SK-N-SH treated with all-trans-retinoic acid at 6 μM for 48 hours (cell line): ENCODE results near the gene ZNF789.

Experiments used
- ATAC-seq: fragments of 200-7000 bp; cut with Tn5 transposase; 3 replicates; pipeline ENCODE4 v1.9.1; 2020; ENCODE audit warnings: mild to moderate bottlenecking, moderate library complexity
- ARNTL ChIP-seq: fragments of 450-650 bp; formaldehyde crosslinking; IDR thresholded peaks from 2 replicates; pipeline ENCODE4 v1.5.0; 2020; ENCODE audit warnings: low read depth, mild to moderate bottlenecking, moderate library complexity, borderline replicate concordance
- BACH2 ChIP-seq: fragments of 250-450 bp; sonication (Bioruptor Pico); IDR thresholded peaks from 2 replicates; pipeline ENCODE4 v1.9.0; 2021; ENCODE audit warnings: mild to moderate bottlenecking, borderline replicate concordance
- CSDC2 ChIP-seq: fragments of 250-450 bp; sonication (Bioruptor Pico); IDR thresholded peaks from 2 replicates; pipeline ENCODE4 v1.5.0; 2020; ENCODE audit warnings: mild to moderate bottlenecking, moderate library complexity
- ESRRG ChIP-seq: fragments of 250-450 bp; sonication (Bioruptor Pico); IDR thresholded peaks from 2 replicates; pipeline ENCODE4 v1.6.1; 2021; ENCODE audit warnings: mild to moderate bottlenecking
- GLIS3 ChIP-seq: fragments of 250-450 bp; sonication (Bioruptor Pico); IDR thresholded peaks from 2 replicates; pipeline ENCODE4 v1.5.0; 2020; ENCODE audit warnings: mild to moderate bottlenecking, moderate library complexity
- ISL1 ChIP-seq: fragments of 250-450 bp; sonication (Bioruptor Pico); IDR thresholded peaks from 2 replicates; pipeline ENCODE4 v2.1.2; 2022; ENCODE audit warnings: mild to moderate bottlenecking, moderate library complexity
- PPARA ChIP-seq: fragments of 250-450 bp; sonication (Bioruptor Pico); IDR thresholded peaks from 2 replicates; pipeline ENCODE4 v1.5.0; 2020; ENCODE audit warnings: mild to moderate bottlenecking, borderline replicate concordance
- RARB ChIP-seq: fragments of 250-450 bp; sonication (Bioruptor Pico); IDR thresholded peaks from 2 replicates; pipeline ENCODE4 v1.8.0; 2021; ENCODE audit warnings: mild to moderate bottlenecking, moderate library complexity
- SNAI2 ChIP-seq: fragments of 250-450 bp; sonication (Bioruptor Pico); IDR thresholded peaks from 2 replicates; pipeline ENCODE4 v1.5.0; 2020; ENCODE audit warnings: mild to moderate bottlenecking, moderate library complexity
- TCF4 ChIP-seq: fragments of 250-450 bp; sonication (Bioruptor Pico); IDR thresholded peaks from 2 replicates; pipeline ENCODE4 v1.8.0; 2021; ENCODE audit warnings: mild to moderate bottlenecking, moderate library complexity, borderline replicate concordance
- TOX ChIP-seq: fragments of 250-450 bp; sonication (Bioruptor Pico); IDR thresholded peaks from 2 replicates; pipeline ENCODE4 v1.8.0; 2021; ENCODE audit warnings: mild to moderate bottlenecking, moderate library complexity, borderline replicate concordance
- ZC3H10 ChIP-seq: fragments of 250-450 bp; sonication (Bioruptor Pico); IDR thresholded peaks from 2 replicates; pipeline ENCODE4 v1.5.1; 2021; ENCODE audit warnings: mild to moderate bottlenecking, moderate library complexity
- ZFP3 ChIP-seq: fragments of 250-450 bp; sonication (Bioruptor Pico); IDR thresholded peaks from 2 replicates; pipeline ENCODE4 v1.5.0; 2020; ENCODE audit warnings: mild to moderate bottlenecking, moderate library complexity
- ZFP30 ChIP-seq: fragments of 450-650 bp; formaldehyde crosslinking; IDR thresholded peaks from 2 replicates; pipeline ENCODE4 v1.5.0; 2022; ENCODE audit warnings: mild to moderate bottlenecking, moderate library complexity
- ZNF565 ChIP-seq: fragments of 450-650 bp; formaldehyde crosslinking; conservative IDR thresholded peaks from 2 replicates; pipeline ENCODE4 v1.5.0; 2020; ENCODE audit warnings: low read depth, mild to moderate bottlenecking, moderate library complexity
- ZNF70 ChIP-seq: fragments of 450-650 bp; formaldehyde crosslinking; IDR thresholded peaks from 2 replicates; pipeline ENCODE4 v1.5.0; 2020; ENCODE audit warnings: mild to moderate bottlenecking, moderate library complexity
- ZNF8 ChIP-seq: fragments of 450-650 bp; formaldehyde crosslinking; IDR thresholded peaks from 2 replicates; pipeline ENCODE4 v1.5.0; 2020; ENCODE audit warnings: mild to moderate bottlenecking, moderate library complexity
- TF ChIP-seq, protein P1 (sequence below): fragments of 250-450 bp; sonication (Bioruptor Pico); IDR thresholded peaks from 2 replicates; pipeline ENCODE4 v1.8.0; 2021; ENCODE audit warnings: low read depth, mild to moderate bottlenecking, moderate library complexity, borderline replicate concordance
- TF ChIP-seq, protein P2 (sequence below): fragments of 250-450 bp; sonication (Bioruptor Pico); IDR thresholded peaks from 2 replicates; pipeline ENCODE4 v1.5.0; 2020; ENCODE audit warnings: mild to moderate bottlenecking, moderate library complexity

Gene ZNF789

DNA sequence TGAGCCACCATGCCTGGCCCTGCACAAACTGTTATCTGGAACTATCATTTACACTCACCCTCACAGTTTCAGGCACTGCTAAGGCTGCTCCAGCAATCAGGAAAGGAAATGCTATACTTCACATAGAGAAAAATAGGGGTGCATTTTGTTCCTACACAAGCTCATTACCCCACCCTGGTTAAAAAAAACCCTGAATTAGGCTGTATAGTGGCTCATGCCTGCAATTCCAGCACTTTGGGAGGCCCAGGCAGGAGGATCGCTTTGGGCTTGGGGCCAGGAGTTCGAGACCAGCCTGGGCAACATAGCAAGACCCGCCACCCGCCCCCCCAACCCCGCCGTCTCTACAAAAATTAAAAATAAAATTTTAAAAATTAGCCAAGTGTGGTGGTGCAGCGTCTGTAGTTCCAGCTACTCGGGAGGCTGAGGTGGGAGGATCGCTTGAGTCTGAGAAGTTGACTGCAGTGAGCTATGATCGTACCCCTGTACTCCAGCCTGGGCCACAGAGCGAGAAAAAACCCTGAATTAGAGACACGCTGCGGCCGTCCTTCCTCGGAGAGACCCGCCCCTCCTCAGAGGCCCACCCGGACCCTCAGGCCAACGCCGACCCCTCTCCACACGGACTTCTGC, 34.6 kb upstream of the ZNF789 start (continued):
- no peak for TF ChIP-seq ZC3H10 (CRISPR knock-in tag)
- TF ChIP-seq TOX (CRISPR knock-in tag) = no peak
- TF ChIP-seq TCF4 (CRISPR knock-in tag) = no peak
- TF ChIP-seq ZNF8 (CRISPR knock-in tag) = no peak

DNA sequence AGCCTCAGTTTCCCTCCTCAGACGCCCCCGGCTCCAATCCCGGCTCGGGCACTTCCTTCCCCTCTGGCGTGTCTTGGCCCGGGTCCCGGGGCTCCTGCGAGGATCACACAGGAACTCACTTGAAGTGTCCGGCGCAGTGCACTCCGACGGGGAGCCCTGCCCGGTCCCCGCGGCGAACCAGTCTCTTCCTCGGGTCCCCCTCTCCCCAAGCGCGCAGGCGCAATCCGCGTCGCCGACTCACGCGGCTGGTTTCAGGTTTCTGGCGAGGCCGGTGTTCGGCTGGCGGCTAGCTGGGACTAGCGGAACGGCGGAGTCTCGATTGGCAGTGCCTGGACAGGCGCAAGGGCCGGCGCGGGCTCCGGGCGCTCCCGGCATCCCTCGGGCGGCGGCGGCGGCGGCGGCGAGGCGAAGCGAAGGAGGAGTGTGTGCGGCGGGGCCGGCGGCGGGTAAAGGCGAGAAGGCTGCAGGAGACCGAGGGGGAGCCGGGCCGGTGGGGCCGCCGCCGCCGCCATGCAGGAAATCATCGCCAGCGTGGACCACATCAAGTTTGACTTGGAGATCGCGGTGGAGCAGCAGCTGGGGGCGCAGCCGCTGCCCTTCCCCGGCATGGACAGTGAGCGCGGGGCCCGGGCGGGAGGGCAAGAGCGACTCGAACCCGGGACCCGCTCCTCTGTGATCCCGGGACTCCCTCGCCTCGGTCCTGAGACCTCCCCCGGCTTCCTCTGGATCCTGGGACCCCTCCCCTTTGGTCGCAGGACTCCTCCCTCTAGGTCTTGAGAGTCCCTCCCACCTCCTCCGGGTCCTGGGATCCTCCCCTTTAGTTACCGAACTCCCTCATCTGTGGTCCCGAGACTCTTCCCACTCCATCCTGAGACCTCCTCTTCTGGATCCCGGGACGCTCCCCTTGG, 33.9 kb upstream of the ZNF789 start, which contains the start of the genes CPSF4 and PTCD1:
CPSF4 (plus strand) TSS at position 371 of the 908 bp plus-strand sequence; CDS start at position 511, 140 bp downstream.
PTCD1 (minus strand) TSS at position 226 of the 908 bp plus-strand sequence. CDS start 3,556 bp downstream, outside the sequence.
- TF ChIP-seq ZFP3 (CRISPR knock-in tag) (no peak; the same call in 1 of the 2 replicates), RARB (CRISPR knock-in tag) (no peak), ZFP30 (CRISPR knock-in tag) (no peak), ISL1 (no peak), BACH2 (CRISPR knock-in tag) (no peak), ARNTL (CRISPR knock-in tag) (no peak), ZNF70 (CRISPR knock-in tag) (no peak), SNAI2 (CRISPR knock-in tag) (no peak), PPARA (CRISPR knock-in tag) (no peak), CSDC2 (CRISPR knock-in tag) (no peak), ESRRG (CRISPR knock-in tag) (no peak), ZC3H10 (CRISPR knock-in tag) (no peak)
- TF ChIP-seq, protein P1, sequence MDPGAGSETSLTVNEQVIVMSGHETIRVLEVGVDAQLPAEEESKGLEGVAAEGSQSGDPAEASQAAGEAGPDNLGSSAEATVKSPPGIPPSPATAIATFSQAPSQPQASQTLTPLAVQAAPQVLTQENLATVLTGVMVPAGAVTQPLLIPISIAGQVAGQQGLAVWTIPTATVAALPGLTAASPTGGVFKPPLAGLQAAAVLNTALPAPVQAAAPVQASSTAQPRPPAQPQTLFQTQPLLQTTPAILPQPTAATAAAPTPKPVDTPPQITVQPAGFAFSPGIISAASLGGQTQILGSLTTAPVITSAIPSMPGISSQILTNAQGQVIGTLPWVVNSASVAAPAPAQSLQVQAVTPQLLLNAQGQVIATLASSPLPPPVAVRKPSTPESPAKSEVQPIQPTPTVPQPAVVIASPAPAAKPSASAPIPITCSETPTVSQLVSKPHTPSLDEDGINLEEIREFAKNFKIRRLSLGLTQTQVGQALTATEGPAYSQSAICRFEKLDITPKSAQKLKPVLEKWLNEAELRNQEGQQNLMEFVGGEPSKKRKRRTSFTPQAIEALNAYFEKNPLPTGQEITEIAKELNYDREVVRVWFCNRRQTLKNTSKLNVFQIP (CRISPR knock-in tag) = no peak
- TF ChIP-seq, protein P2, sequence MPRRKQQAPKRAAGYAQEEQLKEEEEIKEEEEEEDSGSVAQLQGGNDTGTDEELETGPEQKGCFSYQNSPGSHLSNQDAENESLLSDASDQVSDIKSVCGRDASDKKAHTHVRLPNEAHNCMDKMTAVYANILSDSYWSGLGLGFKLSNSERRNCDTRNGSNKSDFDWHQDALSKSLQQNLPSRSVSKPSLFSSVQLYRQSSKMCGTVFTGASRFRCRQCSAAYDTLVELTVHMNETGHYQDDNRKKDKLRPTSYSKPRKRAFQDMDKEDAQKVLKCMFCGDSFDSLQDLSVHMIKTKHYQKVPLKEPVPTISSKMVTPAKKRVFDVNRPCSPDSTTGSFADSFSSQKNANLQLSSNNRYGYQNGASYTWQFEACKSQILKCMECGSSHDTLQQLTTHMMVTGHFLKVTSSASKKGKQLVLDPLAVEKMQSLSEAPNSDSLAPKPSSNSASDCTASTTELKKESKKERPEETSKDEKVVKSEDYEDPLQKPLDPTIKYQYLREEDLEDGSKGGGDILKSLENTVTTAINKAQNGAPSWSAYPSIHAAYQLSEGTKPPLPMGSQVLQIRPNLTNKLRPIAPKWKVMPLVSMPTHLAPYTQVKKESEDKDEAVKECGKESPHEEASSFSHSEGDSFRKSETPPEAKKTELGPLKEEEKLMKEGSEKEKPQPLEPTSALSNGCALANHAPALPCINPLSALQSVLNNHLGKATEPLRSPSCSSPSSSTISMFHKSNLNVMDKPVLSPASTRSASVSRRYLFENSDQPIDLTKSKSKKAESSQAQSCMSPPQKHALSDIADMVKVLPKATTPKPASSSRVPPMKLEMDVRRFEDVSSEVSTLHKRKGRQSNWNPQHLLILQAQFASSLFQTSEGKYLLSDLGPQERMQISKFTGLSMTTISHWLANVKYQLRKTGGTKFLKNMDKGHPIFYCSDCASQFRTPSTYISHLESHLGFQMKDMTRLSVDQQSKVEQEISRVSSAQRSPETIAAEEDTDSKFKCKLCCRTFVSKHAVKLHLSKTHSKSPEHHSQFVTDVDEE = no peak
- TF ChIP-seq, all 23 proteins: peak for 0
- ATAC-seq = peak; percentile 96

DNA sequence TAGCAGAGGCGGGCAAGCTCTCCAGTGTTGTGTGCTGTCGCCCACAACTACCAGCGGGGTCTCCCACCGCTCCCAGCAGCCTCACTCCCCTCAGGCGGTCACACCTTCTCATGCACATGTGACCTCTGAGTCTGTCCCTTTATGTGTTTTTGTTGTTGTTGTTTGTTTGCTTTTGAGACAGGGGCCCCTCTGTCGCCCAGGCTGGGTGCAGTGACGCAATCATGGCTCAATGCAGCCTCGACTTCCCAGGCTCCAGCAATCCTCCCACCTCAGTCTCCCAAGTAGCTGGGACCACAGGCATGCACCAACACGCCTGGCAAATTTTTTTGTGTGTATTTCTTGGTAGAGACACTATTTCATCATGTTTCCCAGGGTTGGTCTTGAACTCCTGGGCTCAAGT, 32.5 kb upstream of the ZNF789 start:
- ATAC-seq = no peak

More for the DNA sequence above, 32.5 kb upstream of the ZNF789 start:
- TF ChIP-seq, protein P2 = no peak
- no peak for TF ChIP-seq ZNF565
- TF ChIP-seq GLIS3 (CRISPR knock-in tag) = no peak
- no peak for TF ChIP-seq TOX (CRISPR knock-in tag)
- TF ChIP-seq ZFP3 (CRISPR knock-in tag) = no peak
- no peak for TF ChIP-seq SNAI2 (CRISPR knock-in tag)
